Activated T-helper 17 cell treated with anti-CD3 and anti-CD28 coated beads, Interleukin-2, amount 50 U/mL, for 72 hours (primary cell): ENCODE data around the gene ARHGAP26. TPM values are rescaled to one million over a fixed set of nuclear protein-coding genes. Genes with fewer than 3 reads are reported as not detected.
A peak's percentile ranks its signal among the peaks of the same experiment; 100 is the strongest.

ENCODE experiments used
- ATAC-seq: fragments of 150-1000 bp; cut with Tn5 transposase; replicated peaks from 2 replicates; pipeline ENCODE4 v1.10.0; 2021; ENCODE audit warnings: mild to moderate bottlenecking, moderate library complexity
- H3K27ac Mint-ChIP-seq: one replicate; pipeline ENCODE4 v1.8.0; 2022; ENCODE audit warnings: mixed read lengths
- H3K27me3 Mint-ChIP-seq: one replicate; pipeline ENCODE4 v1.8.0; 2022; ENCODE audit warnings: mixed read lengths
- H3K36me3 Mint-ChIP-seq: one replicate; pipeline ENCODE4 v1.8.0; 2022; ENCODE audit warnings: low read depth, mild to moderate bottlenecking, mixed read lengths
- H3K4me1 Mint-ChIP-seq: one replicate; pipeline ENCODE4 v1.8.0; 2022; ENCODE audit warnings: mixed read lengths
- H3K4me3 Mint-ChIP-seq: one replicate; pipeline ENCODE4 v1.8.0; 2022; ENCODE audit warnings: mild to moderate bottlenecking, mixed read lengths
- H3K9me3 Mint-ChIP-seq: one replicate; pipeline ENCODE4 v1.8.0; 2022; ENCODE audit warnings: mixed read lengths
- total RNA-seq, 2 donors: library from RNA; stranded (reverse); gene quantifications; one replicate each; pipeline ENCODE4 v1.2.3, GENCODE V29; 2022

ARHGAP26 gene
- total RNA-seq, 2 donors from 2014 or later, result 7.8 to 12.0 TPM

DNA sequence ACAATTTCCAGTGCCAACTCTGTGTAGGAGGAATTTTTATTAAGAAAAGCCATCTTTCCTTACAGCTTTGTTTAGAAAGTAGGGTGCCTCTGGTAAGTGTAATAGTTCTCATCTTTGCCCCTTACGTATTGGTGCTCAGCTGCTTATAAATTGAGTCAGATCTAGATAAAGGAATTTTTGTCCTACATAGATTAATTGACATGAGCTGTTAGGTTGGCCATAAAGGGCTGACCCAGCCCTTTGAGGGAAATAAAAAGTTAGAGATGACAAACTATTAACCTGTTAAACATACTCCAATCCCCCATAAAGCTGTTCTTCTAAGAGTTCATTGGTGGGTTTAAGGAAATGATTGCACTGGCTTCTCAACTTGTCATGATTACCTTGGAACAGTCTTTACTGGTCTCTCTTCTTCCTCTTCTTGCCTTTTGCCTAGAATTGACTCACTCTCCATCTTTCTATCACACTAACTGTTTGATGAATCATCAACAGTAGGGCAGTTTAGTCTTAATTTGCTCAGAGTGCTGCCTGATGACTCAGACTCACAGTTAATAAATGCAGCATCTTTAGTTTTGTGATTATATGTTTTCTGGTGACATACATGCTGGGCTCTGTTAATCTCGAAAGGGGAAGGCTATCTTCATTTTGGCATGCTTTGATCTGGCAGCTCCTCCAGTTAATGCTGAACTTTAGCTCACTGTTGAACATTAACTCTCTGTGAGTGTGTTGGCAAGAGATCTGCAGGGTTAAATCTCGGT lies 51.7 kb downstream of the ARHGAP26 start:
- peak; percentile 87 for ATAC-seq
- peaks cover 2% of the 10 kb centered on the region for H3K36me3 Mint-ChIP-seq
- no peaks in the 10 kb centered on the region for H3K9me3 Mint-ChIP-seq
- H3K4me1 Mint-ChIP-seq, result peaks cover 45% of the 10 kb centered on the region
- no peaks in the 10 kb centered on the region for H3K27me3 Mint-ChIP-seq
- H3K27ac Mint-ChIP-seq, result peak overlapping the region; percentile 6
- peak overlapping the region; percentile 2 for H3K4me3 Mint-ChIP-seq

DNA sequence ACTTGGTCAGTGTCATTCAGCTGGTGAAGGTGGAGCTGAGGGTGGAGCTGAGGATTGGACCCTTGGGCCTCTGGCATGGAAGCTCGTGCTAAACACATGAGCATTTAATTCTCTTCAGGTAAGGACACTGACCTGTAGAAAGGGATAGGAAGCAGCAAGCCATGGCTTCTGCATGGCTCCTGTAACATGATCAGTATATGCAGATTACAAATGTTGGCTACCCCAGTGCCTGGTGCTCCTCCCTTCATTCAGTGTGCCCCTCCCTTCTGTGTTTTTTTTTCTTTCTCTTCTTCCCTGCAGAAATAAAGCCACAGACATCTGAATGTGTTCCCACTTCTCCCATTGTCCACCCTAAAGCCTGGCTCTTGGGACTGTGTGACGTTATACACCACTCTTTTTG lies 52.9 kb downstream of the ARHGAP26 start:
- ATAC-seq, result no peak
- peaks cover 5% of the 10 kb centered on the region for H3K36me3 Mint-ChIP-seq
- H3K4me3 Mint-ChIP-seq, result peak overlapping the region; percentile 27
- H3K4me1 Mint-ChIP-seq, result peaks cover 55% of the 10 kb centered on the region
- no peaks in the 10 kb centered on the region for H3K27me3 Mint-ChIP-seq
- peak overlapping the region; percentile 40 for H3K27ac Mint-ChIP-seq
- no peaks in the 10 kb centered on the region for H3K9me3 Mint-ChIP-seq

DNA sequence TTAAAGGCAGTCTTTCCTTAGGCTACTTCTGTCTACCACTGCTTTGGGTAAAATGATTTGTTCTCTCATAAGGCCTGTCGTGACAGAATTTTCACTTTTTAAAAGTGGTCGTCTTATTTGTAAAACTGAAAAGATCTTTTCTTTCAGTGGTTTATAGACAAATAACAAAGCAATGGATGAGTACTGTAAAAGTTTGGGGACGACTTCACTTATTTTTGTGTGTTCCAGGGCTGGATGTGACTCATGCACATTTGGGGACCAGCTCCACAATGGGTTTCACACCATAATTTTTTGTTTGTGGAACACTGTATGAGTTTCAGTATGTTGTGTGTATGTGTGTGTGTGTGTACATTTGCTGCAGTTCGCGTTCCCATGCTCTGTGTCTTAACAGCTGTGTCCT lies 53.6 kb downstream of the ARHGAP26 start:
- Mint-ChIP-seq H3K27me3 (no peaks in the 10 kb centered on the region), H3K9me3 (no peaks in the 10 kb centered on the region), H3K36me3 (peaks cover 5% of the 10 kb centered on the region), H3K4me3 (peak overlapping the region; percentile 27), H3K4me1 (peaks cover 60% of the 10 kb centered on the region), H3K27ac (peak overlapping the region; percentile 40)
- ATAC-seq, result no peak

DNA sequence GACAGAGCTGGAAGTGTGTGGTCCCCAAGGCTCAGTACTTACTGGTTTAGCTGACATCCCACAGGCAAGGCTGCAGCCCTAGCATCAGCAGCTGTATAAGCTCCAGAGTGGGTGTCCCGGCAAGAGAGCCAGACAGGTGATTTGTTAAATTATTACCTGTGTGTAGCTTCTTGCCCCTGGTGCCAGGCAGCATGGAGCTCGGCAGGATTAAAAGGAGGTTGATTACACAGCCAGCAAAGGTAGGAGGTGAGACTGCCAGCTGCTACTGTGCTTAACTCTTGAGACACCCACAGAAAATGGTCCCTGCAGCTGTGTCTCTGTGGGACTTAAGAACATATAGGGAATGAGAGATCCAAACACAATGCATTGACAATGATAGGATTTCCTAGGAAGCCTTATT lies 54.2 kb downstream of the ARHGAP26 start:
- Mint-ChIP-seq H3K4me3 (peak overlapping the region; percentile 27), H3K4me1 (peaks cover 63% of the 10 kb centered on the region), H3K36me3 (peaks cover 5% of the 10 kb centered on the region), H3K27me3 (no peaks in the 10 kb centered on the region), H3K9me3 (no peaks in the 10 kb centered on the region), H3K27ac (no peak overlapping the region)
- ATAC-seq, result no peak

DNA sequence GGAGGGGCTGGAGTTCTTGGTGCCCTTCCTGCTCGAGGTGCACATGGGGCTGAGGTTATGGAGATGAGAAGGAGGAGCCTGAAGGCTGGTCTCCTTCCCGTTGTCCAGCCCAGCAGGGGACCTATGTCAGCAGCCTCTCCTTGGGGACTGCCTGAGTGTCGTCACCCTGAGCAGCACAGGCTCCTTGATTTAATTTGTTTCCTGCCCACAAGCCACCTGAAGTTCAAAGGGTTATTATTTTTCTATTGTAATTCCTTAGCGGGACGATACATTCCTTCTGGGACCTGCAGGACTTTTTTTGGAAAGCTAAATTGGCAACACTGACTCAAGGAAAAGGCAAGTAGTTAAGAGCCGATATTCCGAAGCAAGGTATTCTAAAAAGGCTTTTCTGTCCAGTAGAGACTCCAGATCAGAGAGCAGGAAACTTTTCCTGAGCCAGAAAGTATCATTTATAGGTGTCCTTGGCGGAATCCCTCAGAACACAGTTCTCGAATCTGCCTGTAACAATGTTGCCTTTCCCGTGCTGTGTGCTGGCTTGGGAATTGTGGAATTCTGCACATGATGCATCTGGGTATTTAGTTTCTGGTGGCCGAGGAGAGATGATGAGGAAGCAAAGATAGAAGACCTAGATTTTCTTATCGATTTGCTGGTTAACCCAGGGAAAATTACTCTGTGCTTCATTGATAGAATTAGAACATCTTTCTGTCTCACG lies 55.4 kb downstream of the ARHGAP26 start:
- peak overlapping the region; percentile 57 for H3K4me3 Mint-ChIP-seq
- peaks cover 5% of the 10 kb centered on the region for H3K36me3 Mint-ChIP-seq
- ATAC-seq, result no peak
- peak overlapping the region; percentile 91 for H3K27ac Mint-ChIP-seq
- H3K9me3 Mint-ChIP-seq, result no peaks in the 10 kb centered on the region
- peaks cover 56% of the 10 kb centered on the region for H3K4me1 Mint-ChIP-seq
- no peaks in the 10 kb centered on the region for H3K27me3 Mint-ChIP-seq

DNA sequence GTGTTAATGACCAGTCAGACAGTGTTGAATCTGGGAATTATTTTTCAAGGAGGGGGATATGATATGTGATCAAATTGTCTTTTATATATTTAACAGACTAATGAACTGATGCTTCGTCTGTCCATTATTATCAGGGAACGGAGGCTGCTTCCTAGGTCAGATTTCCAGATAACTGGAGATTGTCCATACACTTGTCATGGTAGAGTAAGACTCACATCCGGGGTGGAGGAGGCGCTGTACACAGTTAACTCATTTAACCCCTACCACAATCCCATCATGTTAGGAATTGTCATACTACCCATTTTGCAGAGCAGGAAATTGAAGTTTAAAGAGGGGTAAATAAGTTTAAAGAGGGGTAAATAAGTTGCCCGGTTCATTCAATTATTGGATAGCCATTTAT lies 55.9 kb downstream of the ARHGAP26 start:
- H3K27me3 Mint-ChIP-seq, result no peaks in the 10 kb centered on the region
- peak overlapping the region; percentile 91 for H3K27ac Mint-ChIP-seq
- peak overlapping the region; percentile 57 for H3K4me3 Mint-ChIP-seq
- H3K4me1 Mint-ChIP-seq, result peaks cover 52% of the 10 kb centered on the region
- no peak for ATAC-seq
- peaks cover 5% of the 10 kb centered on the region for H3K36me3 Mint-ChIP-seq
- H3K9me3 Mint-ChIP-seq, result no peaks in the 10 kb centered on the region

DNA sequence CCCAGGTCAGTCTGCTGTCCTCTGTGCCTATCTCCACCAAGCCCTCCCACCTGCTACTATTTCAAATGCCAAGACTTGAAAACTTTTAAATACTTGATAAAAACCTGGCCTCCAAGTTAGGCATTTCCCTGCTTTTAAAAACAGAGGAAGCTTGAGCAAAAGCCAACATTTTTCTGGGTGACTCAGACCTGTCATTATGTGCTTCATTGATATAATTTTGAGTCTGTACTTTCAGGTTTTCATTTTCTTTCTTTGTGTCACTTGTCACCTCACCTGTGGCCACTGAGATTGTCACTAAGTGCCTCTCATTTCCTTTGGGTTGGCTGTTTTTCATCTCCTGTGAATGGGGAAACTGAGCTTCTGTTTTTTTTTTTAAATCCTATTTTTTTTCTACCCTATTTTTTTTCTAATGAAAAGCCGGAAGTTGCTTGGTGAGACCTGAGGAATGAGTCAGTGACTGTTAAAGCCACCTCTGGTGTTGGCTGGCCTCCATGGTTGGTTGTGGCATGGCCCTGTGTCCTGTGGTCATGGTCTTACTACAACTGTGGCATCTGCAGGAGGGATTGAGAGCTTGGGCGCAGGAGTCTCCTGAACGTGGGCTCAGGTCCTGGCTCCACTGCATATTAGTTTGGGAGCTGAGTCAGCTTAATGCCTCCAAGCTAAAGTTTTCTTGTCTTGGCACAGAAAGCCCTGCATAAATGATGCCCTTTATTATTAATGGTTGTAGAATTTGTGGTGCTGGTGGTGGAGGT lies 56.7 kb downstream of the ARHGAP26 start:
- H3K27me3 Mint-ChIP-seq, result no peaks in the 10 kb centered on the region
- peak overlapping the region; percentile 57 for H3K4me3 Mint-ChIP-seq
- peak overlapping the region; percentile 91 for H3K27ac Mint-ChIP-seq
- peaks cover 5% of the 10 kb centered on the region for H3K36me3 Mint-ChIP-seq
- H3K9me3 Mint-ChIP-seq, result no peaks in the 10 kb centered on the region
- peak; percentile 82 for ATAC-seq
- peaks cover 48% of the 10 kb centered on the region for H3K4me1 Mint-ChIP-seq

- Mint-ChIP-seq H3K9me3 (no peaks in the 10 kb centered on the region), H3K4me1 (peaks cover 44% of the 10 kb centered on the region), H3K4me3 (no peak overlapping the region), H3K27ac (no peak overlapping the region), H3K27me3 (no peaks in the 10 kb centered on the region), H3K36me3 (peaks cover 5% of the 10 kb centered on the region)
- ATAC-seq, result no peak
Measured at GRCh38 chr5:142827934-142828576, 57.9 kb downstream of the ARHGAP26 start.

- Mint-ChIP-seq H3K36me3 (peaks cover 5% of the 10 kb centered on the region), H3K4me3 (no peak overlapping the region), H3K27ac (no peak overlapping the region), H3K27me3 (no peaks in the 10 kb centered on the region), H3K9me3 (no peaks in the 10 kb centered on the region), H3K4me1 (peaks cover 35% of the 10 kb centered on the region)
- no peak for ATAC-seq
Measured at GRCh38 chr5:142828797-142829535, 58.8 kb downstream of the ARHGAP26 start.

- H3K4me1 Mint-ChIP-seq, result peaks cover 32% of the 10 kb centered on the region
- H3K9me3 Mint-ChIP-seq, result no peaks in the 10 kb centered on the region
- H3K4me3 Mint-ChIP-seq, result no peak overlapping the region
- no peak overlapping the region for H3K27ac Mint-ChIP-seq
- H3K27me3 Mint-ChIP-seq, result no peaks in the 10 kb centered on the region
- ATAC-seq, result no peak
- peaks cover 5% of the 10 kb centered on the region for H3K36me3 Mint-ChIP-seq
Measured at GRCh38 chr5:142829801-142830220, 59.6 kb downstream of the ARHGAP26 start.

- Mint-ChIP-seq H3K4me3 (no peak overlapping the region), H3K27ac (no peak overlapping the region), H3K27me3 (no peaks in the 10 kb centered on the region), H3K36me3 (peaks cover 5% of the 10 kb centered on the region), H3K4me1 (peaks cover 32% of the 10 kb centered on the region), H3K9me3 (no peaks in the 10 kb centered on the region)
- ATAC-seq, result no peak
Measured at GRCh38 chr5:142830241-142831008, 60.2 kb downstream of the ARHGAP26 start.

DNA sequence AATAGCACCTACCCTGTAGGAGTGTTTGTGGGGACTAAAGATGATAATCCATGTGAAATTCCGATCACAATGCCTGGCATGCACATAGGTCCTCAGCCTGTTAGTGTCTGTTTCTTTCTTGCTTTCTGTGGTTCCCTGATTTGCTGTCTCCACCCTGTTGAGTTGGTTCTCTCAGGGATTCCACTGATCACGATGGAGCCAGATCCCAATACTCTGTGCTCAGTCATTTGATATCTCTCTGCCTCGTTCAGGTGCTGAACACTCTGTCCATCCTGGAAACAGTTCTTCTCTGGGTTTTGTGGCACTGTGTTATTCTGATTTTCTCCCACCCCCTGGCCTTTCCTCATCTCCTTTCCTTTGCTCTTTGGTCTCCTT lies 60.8 kb downstream of the ARHGAP26 start:
- Mint-ChIP-seq H3K9me3 (no peaks in the 10 kb centered on the region), H3K27me3 (no peaks in the 10 kb centered on the region), H3K4me3 (no peak overlapping the region), H3K27ac (no peak overlapping the region), H3K36me3 (peaks cover 5% of the 10 kb centered on the region), H3K4me1 (peaks cover 28% of the 10 kb centered on the region)
- ATAC-seq, result no peak

- Mint-ChIP-seq H3K27ac (no peak overlapping the region), H3K4me3 (no peak overlapping the region), H3K9me3 (no peaks in the 10 kb centered on the region), H3K4me1 (peaks cover 17% of the 10 kb centered on the region), H3K36me3 (no peaks in the 10 kb centered on the region), H3K27me3 (no peaks in the 10 kb centered on the region)
- ATAC-seq, result no peak
Measured at GRCh38 chr5:142832263-142832662, 62.1 kb downstream of the ARHGAP26 start.
